K562 (cell line): Measurements from ENCODE around the gene TEDC1.

Source experiments
- ATF1 ChIP-seq, 2 experiments: fragments of 450-650 bp in 1 of 2; IDR thresholded peaks; 2 replicates each; pipeline ENCODE4 v1.6.1; 2016; ENCODE audit warnings: missing compliant biosample characterization in 1 of 2, missing genetic modification characterization in 1 of 2
- CBX5 ChIP-seq: IDR thresholded peaks from 2 replicates; pipeline ENCODE4 v1.6.1; 2014; ENCODE audit warnings: low read depth, borderline replicate concordance
- EGR1 ChIP-seq: fragments of 450-650 bp; conservative IDR thresholded peaks from 2 replicates; pipeline ENCODE4 v1.6.1; 2017; ENCODE audit warnings: mild to moderate bottlenecking
- EZH2 ChIP-seq: IDR thresholded peaks from 2 replicates; pipeline ENCODE4 v1.6.1; 2012; ENCODE audit warnings: low read depth, mild to moderate bottlenecking, inconsistent platforms, low read length, borderline replicate concordance
- JUN ChIP-seq, 2 experiments: sonication (generic) in 1 of 2; formaldehyde crosslinking in 1 of 2; IDR thresholded peaks; 2 replicates each; pipeline versions ENCODE4 v1.6.1 to v1.8.0; 2012 to 2022; ENCODE audit warnings: borderline replicate concordance in 2 of 2, mild to moderate bottlenecking in 2 of 2, improper control_type of control experiment in 1 of 2, low read depth in 1 of 2, low read length in 1 of 2, missing genetic modification reagents in 1 of 2
- POLR2AphosphoS5 ChIP-seq: IDR thresholded peaks from 2 replicates; pipeline ENCODE4 v1.6.1; 2011; ENCODE audit warnings: mild to moderate bottlenecking, low read depth, low read length, moderate library complexity; ENCODE audit not compliant: control insufficient read depth, insufficient read depth
- POU5F1 ChIP-seq: fragments of 150-350 bp; IDR thresholded peaks from 2 replicates; pipeline ENCODE4 v1.6.1; 2014; ENCODE audit warnings: borderline replicate concordance, low read length, low read depth, mild to moderate bottlenecking; ENCODE audit not compliant: partially characterized antibody
- RFX5 ChIP-seq: IDR thresholded peaks from 2 replicates; pipeline ENCODE4 v1.6.1; 2011; ENCODE audit warnings: low read depth, mild to moderate bottlenecking, improper control_type of control experiment, low read length
- SLC30A9 ChIP-seq: fragments of 250-450 bp; sonication (Bioruptor Pico); IDR thresholded peaks from 2 replicates; pipeline ENCODE4 v1.8.0; 2022; ENCODE audit warnings: mild to moderate bottlenecking, moderate library complexity
- ZC3H4 ChIP-seq: sonication (generic); formaldehyde crosslinking; IDR thresholded peaks from 2 replicates; pipeline ENCODE4 v1.9.0; 2021; ENCODE audit warnings: missing genetic modification reagents, borderline replicate concordance
- TF ChIP-seq, protein P1 (sequence below), 3 experiments: IDR thresholded peaks in 2 of 3; conservative IDR thresholded peaks in 1 of 3; 2 replicates each; pipeline ENCODE4 v1.5.1; 2011 to 2012; ENCODE audit warnings: low read length in 3 of 3, mild to moderate bottlenecking in 3 of 3, control low read depth in 2 of 3, improper control_type of control experiment in 1 of 3, inconsistent platforms in 1 of 3, low read depth in 1 of 3, mixed read lengths in 1 of 3, moderate library complexity in 1 of 3; ENCODE audit not compliant: insufficient read depth in 2 of 3
- TF ChIP-seq, protein P2 (sequence below): fragments of 250-450 bp; sonication (Bioruptor Pico); IDR thresholded peaks from 2 replicates; pipeline ENCODE4 v1.8.0; 2022; ENCODE audit warnings: moderate library complexity, mild to moderate bottlenecking, inconsistent platforms

GRCh38 chr14:105525861-105526775, 35.1 kb downstream of the TEDC1 start, which contains the start of gene TMEM121:
- TF ChIP-seq ZC3H4 (CRISPR knock-in tag): no peak
- no peak for TF ChIP-seq JUN (IDR thresholded peaks at IDR 0.05; ENCODE audit: borderline replicate concordance, low read depth, low read length)
- TF ChIP-seq JUN (CRISPR knock-in tag; IDR thresholded peaks at IDR 0.05; ENCODE audit: borderline replicate concordance): no peak
- TF ChIP-seq EZH2: no peak
- no peak for TF ChIP-seq POU5F1
- TF ChIP-seq RFX5: no peak
- TF ChIP-seq POLR2AphosphoS5: no peak
- TF ChIP-seq ATF1 (CRISPR knock-in tag; IDR thresholded peaks at IDR 0.05): no peak
- TF ChIP-seq ATF1 (tag; IDR thresholded peaks at IDR 0.05): no peak
- TF ChIP-seq, protein P1, sequence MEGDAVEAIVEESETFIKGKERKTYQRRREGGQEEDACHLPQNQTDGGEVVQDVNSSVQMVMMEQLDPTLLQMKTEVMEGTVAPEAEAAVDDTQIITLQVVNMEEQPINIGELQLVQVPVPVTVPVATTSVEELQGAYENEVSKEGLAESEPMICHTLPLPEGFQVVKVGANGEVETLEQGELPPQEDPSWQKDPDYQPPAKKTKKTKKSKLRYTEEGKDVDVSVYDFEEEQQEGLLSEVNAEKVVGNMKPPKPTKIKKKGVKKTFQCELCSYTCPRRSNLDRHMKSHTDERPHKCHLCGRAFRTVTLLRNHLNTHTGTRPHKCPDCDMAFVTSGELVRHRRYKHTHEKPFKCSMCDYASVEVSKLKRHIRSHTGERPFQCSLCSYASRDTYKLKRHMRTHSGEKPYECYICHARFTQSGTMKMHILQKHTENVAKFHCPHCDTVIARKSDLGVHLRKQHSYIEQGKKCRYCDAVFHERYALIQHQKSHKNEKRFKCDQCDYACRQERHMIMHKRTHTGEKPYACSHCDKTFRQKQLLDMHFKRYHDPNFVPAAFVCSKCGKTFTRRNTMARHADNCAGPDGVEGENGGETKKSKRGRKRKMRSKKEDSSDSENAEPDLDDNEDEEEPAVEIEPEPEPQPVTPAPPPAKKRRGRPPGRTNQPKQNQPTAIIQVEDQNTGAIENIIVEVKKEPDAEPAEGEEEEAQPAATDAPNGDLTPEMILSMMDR (IDR thresholded peaks at IDR 0.05 in 2 of 3, conservative IDR thresholded peaks at IDR 0.05 in 1 of 3; ENCODE audit: insufficient read depth in 2 of 3, low read depth in 1 of 3, low read length in 3 of 3): no peak
- TF ChIP-seq, protein P2, sequence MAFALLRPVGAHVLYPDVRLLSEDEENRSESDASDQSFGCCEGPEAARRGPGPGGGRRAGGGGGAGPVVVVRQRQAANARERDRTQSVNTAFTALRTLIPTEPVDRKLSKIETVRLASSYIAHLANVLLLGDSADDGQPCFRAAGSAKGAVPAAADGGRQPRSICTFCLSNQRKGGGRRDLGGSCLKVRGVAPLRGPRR (CRISPR knock-in tag): no peak
- TF ChIP-seq EGR1: no peak
- TF ChIP-seq SLC30A9: no peak
- no peak for TF ChIP-seq CBX5
